ENCODE results near the gene MORC3.
"Not testable (repeated sequence)": the region's sequence is repeated elsewhere in the genome, so short reads cannot be mapped to it uniquely, and the experiment has no call there.

The MORC3 gene, protein sequence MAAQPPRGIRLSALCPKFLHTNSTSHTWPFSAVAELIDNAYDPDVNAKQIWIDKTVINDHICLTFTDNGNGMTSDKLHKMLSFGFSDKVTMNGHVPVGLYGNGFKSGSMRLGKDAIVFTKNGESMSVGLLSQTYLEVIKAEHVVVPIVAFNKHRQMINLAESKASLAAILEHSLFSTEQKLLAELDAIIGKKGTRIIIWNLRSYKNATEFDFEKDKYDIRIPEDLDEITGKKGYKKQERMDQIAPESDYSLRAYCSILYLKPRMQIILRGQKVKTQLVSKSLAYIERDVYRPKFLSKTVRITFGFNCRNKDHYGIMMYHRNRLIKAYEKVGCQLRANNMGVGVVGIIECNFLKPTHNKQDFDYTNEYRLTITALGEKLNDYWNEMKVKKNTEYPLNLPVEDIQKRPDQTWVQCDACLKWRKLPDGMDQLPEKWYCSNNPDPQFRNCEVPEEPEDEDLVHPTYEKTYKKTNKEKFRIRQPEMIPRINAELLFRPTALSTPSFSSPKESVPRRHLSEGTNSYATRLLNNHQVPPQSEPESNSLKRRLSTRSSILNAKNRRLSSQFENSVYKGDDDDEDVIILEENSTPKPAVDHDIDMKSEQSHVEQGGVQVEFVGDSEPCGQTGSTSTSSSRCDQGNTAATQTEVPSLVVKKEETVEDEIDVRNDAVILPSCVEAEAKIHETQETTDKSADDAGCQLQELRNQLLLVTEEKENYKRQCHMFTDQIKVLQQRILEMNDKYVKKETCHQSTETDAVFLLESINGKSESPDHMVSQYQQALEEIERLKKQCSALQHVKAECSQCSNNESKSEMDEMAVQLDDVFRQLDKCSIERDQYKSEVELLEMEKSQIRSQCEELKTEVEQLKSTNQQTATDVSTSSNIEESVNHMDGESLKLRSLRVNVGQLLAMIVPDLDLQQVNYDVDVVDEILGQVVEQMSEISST

DNA sequence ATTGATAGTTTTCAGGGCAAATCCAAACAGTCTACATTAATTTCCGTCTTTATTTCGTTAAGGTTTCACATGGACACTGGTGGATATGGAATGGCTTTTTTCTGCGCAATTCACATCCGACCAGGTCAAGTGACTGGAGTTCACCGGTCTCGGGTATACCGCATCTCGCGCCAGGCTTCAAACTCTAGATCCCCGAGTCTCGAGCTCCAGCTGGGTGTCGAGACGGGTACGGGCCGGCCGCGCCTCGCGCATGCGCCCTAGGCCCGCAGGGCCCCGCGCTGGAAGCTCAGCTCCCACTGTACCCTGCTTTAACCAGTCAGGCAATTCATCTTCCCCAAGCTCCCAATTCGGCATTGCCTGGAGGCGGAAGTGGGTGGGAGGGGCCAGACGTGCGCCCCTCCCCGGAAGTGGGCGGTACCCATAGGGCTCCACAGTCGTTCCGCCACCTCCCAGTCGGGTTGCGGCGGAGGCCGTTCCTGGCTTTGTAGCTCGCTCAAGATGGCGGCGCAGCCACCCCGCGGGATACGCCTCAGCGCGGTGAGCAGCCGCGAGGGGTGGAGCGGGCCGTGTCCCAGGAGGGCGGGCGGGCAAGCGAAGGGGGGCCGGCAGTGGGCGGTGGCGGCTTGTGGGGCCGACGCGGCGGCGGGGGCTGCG, at the start of gene MORC3:
MORC3 (plus strand) TSS at position 431 of the 654 bp plus-strand sequence; CDS start at position 499, 68 bp downstream.
- in situ Hi-C loops (cut with MboI; ENCODE audit: low sequenced_read_pairs), result no loop called here

DNA sequence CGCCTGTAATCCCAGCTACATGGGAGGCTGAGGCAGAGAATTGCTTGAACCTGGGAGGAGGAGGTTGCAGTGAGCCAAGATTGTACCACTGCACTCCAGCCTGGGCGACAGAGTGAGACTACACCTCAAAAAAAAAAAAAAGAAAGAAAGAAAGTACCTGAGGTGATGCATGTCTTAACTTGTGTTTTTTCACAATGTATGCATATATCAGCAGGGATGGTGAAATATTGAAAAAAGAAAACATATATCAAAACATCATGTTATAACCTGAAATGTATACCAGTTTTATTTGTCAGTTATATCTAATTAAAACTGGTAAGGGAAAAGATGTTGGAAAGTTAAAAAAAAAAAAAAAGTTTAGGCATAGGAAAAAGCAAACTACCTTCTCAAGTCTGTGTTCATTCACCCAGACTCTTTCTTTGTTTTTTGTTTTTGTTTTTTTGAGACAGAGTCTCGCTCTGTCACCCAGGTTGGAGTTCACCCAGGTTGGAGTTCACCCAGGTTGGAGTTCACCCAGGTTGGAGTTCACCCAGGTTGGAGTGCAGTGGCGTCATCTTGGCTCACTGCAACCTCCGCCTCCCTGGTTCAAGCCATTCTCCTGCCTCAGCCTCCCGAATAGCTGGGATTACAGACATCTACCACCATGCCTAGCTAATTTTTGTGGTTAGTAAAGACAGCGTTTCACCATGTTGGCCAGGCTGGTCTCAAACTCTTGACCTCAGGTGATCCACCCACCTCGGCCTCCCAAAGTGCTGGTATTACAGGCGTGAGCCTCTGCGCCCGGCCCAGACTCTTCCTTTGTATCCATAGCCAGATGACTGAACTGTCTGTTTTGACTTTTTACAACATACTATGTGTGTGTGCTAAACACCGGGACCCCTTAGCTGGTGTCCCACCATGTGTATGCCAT, 49.0 kb upstream of the MORC3 start:
- in situ Hi-C loops (cut with MboI; ENCODE audit: low sequenced_read_pairs), result not testable (repeated sequence)

DNA sequence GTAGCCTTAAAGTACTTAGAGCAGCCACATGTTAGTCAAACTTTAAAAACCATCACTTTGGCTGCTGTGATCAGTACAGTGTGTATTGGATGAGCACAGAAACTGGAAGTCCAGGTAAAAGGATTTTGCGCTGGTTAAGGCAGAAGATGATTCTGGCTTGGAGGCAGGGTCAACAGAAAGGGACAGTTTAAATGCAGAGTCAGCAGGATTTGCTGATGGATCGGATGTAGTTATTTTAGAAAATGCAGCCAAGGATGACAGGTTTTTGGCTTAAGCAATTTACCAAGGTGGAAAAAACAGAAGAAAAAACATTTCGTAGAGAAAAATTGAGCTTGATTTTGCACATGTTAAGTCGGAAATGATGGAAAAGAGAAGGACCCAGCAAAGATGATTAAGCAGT, 45.9 kb upstream of the MORC3 start:
- in situ Hi-C loops (cut with MboI; ENCODE audit: low sequenced_read_pairs), result no loop called here

DNA sequence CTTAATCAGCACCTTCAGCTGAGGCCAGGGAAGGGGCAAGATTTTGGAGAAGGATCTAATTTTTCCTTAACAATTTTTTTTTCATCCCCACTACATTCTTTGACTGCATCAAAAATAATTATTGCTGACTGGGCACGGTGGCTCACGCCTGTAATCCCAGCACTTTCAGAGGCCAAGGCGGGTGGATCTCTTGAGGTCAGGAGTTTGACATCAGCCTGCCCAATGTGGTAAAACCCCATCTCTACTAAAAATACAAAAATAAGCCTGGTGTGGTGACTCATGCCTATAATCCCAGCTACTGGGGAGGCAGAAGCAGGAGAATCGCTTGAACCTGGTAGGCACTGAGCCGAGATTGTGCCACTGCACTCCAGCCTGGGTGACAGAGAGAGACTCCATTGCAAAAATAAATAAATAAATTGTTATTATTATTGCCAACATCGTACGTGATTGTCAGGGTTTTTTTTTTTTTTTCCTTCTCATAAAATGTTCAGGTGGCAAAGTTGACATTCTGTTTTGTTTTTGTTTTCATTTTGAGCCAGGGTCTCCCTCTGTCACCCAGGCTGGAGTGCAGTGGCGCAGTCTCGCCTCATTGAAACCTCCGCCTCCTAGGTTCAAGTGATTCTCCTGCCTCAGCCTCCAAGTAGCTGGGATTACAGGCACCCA, 37.3 kb upstream of the MORC3 start:
- in situ Hi-C loops (cut with MboI; ENCODE audit: low sequenced_read_pairs), result no loop called here

DNA sequence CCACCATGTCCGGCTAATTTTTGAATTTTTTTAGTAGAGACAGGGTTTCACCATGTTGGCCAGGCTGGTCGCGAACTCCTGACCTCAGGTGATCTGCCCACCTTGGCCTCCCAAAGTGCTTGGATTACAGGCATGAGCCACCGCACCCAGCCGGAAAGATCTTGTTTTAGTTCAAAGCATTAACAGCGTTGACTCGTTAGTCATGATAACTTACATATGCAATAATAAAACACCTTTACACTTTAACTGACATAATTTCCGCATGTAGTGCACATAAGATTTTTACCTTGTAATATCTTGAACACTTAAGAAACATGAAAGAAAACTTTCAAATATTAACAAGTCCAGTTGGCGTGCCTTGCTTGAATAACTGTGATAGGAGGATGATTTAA, 36.8 kb upstream of the MORC3 start:
- in situ Hi-C loops (cut with MboI; ENCODE audit: low sequenced_read_pairs), result not testable (repeated sequence)

- in situ Hi-C loops (cut with MboI; ENCODE audit: low sequenced_read_pairs), result no loop called here
Observed at GRCh38 chr21:36288651-36289243, 31.2 kb upstream of the MORC3 start.

DNA sequence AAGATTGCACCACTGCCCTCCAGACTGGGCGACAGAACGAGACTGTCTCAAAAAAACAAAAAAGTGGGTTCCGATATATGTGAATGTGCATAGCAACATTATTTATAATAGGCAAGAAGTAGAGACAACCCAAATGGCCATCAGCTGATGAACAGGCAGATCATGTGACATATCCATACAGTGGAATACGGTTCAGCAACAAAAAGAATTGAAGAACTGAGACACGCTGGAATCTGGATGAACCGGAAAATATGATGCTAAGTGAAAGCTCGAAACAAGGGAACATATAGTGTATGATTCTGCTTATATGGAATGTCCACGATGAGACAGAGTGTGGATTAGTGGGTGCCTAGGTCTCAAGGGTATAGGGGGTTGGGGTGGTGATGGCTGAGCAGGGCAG, 28.5 kb upstream of the MORC3 start:
- in situ Hi-C loops (cut with MboI; ENCODE audit: low sequenced_read_pairs), result no loop called here

GRCh38 chr21:36297406-36297937, 22.5 kb upstream of the MORC3 start:
- in situ Hi-C loops (cut with MboI; ENCODE audit: low sequenced_read_pairs), result no loop called here

DNA sequence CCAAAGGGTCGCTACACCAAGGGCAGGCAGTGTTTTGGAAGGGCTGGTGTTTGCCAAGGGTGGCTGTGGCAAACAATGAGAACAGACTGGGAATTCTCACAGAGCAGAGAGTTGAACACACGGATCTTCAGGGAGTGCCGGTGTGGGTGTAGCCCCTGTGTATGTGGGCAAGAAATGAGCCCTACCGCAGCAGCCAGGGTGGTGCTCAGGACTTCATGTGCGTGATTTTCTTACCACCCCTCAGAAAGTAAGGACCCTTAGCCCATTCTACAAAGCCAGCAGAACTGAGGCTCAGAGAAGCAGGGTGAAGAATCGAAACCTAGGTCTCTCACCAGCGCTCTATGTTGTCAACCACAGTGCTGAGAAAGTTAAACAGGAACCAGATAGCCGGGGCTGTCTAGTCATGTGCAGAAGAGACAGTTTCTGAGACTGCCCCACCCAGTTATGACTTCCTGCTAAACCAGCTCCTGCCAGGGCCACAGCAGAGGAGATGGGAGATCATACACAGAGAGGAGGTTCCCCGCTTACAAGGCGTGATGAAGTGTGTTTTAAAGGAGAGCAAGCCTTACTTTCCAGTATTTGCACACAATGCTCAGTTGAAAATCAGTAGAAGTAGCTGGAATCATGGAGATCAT, 21.9 kb upstream of the MORC3 start:
- in situ Hi-C loops (cut with MboI; ENCODE audit: low sequenced_read_pairs), result no loop called here

GRCh38 chr21:36306872-36307534, 13.0 kb upstream of the MORC3 start:
- in situ Hi-C loops (cut with MboI; ENCODE audit: low sequenced_read_pairs), result no loop called here

GRCh38 chr21:36310016-36310415, 10.0 kb upstream of the MORC3 start:
- in situ Hi-C loops (cut with MboI; ENCODE audit: low sequenced_read_pairs), result no loop called here

GRCh38 chr21:36313446-36313845, 6.6 kb upstream of the MORC3 start:
- in situ Hi-C loops (cut with MboI; ENCODE audit: low sequenced_read_pairs), result not testable (repeated sequence)

GRCh38 chr21:36316045-36316444, 4.0 kb upstream of the MORC3 start:
- in situ Hi-C loops (cut with MboI; ENCODE audit: low sequenced_read_pairs), result not testable (repeated sequence)

GRCh38 chr21:36316872-36317484, 3.0 kb upstream of the MORC3 start:
- in situ Hi-C loops (cut with MboI; ENCODE audit: low sequenced_read_pairs), result no loop called here

DNA sequence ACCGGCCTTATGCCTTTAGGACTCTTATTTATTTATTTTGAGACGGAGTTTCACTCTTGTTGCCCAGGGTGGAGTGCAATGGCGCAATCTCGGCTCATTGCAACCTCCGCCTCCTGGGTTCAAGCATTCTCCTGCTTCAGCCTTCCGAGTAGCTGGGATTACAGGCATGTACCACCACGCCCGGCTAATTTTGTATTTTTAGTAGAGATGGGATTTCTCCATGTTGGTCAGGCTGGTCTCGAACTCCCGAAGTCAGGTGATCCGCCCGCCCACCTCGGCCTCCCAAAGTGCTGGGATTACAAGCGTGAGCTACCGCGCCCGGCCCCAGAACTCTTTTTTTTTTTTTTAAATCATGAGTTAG, 611 bp upstream of the MORC3 start:
- in situ Hi-C loops (cut with MboI; ENCODE audit: low sequenced_read_pairs), result not testable (repeated sequence)

GRCh38 chr21:36320421-36321324, 676 bp downstream of the MORC3 start:
- in situ Hi-C loops (cut with MboI; ENCODE audit: low sequenced_read_pairs), result no loop called here
